NCI-H1930 (cell line): ENCODE data around the gene MSMB.

ENCODE experiments used
- DNase-seq, 2 experiments: peaks; one replicate each; lab custom pipeline; 2025; lab: John Stamatoyannopoulos, UW

Gene MSMB

GRCh38 chr10:46033602-46034011 lies 12.5 kb downstream of the MSMB start:
- no peak for DNase-seq

DNA sequence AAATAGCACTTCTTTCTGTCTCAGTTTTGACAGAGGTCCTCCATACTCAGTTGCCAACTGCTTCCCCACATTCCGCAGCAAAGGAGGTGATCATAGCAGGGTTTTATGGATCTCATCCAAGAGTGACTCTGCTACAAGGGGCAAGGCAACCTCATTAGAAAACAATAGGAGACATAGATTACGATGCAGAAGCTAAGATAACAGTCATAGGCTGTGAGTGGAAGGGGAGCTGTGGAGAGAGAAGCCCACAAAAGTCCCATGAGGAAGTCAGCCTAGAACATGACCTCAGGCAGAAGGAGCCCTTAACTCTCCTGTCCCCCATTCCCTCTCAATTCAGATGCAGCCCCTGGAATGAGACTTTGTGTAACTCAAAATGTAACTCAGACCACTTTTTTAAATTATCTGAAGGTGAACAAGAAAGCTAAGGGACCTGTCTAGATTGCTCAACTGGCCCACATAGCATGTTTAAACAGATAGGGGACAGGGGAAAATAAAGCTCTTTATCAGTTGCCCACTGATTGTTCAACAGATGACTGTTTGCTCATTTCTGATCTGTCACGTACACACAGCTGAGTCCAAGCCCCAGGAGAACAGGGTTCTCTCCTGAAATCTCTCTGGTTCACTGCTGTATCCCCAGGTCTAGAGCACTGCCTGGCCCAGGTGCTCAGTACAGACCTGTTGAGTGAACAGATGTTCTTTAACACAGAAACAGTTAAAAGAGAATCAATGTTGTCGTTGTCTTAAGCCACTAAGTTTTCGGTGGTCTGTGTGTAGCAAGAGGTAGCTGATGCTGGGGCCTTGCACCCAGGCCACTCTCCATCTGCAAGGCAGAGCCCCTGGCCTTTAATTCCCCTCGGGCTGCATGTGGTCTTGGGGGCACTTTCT lies 14.2 kb downstream of the MSMB start:
- no peak for DNase-seq

DNA sequence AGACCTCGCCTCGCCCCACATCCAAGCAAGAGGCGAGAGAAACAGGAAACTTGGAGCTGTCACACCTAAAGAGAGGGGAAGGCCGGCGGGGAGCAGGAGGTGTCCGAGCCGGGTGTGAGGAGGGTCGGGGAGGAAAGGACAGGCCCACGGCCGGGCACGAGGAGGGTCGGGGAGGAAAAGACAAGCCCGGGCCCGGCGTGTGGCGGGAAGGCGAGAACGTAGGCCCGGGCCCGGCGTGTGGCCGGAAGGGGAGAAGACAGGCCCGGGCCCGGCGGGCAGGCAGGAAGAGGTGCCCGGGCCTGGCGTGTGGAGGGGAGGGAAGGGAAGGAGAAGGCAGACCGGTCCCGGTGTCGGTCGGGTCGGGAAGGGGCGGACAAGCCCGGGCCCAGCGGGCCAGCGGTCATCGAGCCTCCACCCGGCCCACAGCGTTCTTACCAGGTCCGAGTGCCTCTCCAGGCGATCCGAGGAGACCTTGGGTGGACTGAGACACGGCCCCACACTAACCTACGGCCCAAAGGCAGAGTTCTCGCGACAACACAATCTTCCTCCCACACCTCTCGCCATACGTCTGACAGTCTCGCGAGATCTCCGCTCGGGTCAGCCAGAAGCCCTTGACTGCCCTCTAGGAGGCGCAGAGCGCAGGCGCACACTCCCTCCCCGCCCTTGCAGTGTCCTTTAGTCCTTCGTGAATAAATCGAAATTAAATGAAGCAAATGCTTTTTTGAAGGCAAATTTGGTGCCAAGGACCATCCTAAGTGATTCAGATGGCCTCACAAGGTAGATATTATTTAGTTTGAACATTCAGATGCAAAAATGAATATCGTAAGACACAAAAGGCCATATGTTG lies 15.8 kb downstream of the MSMB start, which contains the start of gene NCOA4:
NCOA4 (minus strand) TSS at position 533 of the 847 bp plus-strand sequence. CDS start 13,943 bp downstream, outside the sequence.
- peak; percentile 60 to 69 for DNase-seq

- no peak for DNase-seq
Measured at GRCh38 chr10:46029461-46030030, 16.5 kb downstream of the MSMB start.

- peak; percentile 0 to 6 for DNase-seq
Measured at GRCh38 chr10:46028584-46029460, 17.2 kb downstream of the MSMB start.

GRCh38 chr10:46026106-46026505 lies 20.0 kb downstream of the MSMB start:
- DNase-seq, result no peak

DNA sequence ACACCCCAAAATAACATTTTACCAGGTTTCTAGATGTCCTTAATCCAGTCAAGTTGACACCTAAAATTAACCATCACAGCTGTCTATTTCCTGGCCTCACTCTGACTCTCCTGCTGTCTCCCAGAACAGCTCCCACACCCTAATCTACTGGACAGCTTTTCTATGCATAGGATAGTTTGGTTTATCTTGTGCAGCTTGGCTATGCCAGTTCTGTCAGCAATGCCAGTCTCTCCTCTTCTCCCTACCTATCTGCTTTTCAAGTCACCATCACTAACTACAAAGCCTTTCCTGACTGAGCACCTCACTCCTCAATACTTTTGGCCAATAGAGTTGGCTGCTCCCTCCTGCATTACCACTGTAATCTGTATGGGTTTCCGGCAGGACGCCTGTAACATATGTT lies 20.7 kb downstream of the MSMB start:
- DNase-seq, result no peak

DNA sequence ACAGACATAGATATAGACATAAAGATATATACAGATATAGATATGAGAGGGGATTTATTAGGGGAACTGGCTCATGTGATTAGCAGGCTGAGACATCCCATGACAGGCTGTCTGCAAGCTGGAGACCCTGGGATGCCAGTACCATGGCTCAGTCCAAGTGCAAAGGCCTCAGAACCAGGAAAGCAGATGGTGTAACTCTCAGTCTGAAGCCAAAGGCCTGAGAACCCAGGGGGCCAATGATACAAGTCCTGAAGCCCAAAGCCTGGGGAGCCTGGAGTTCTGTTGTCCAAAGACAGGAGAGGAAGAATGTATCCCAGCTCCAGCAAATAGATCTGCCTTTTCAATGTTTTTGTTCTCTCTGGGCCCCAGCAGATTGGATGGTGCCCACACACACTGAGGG lies 21.1 kb downstream of the MSMB start:
- no peak for DNase-seq

DNA sequence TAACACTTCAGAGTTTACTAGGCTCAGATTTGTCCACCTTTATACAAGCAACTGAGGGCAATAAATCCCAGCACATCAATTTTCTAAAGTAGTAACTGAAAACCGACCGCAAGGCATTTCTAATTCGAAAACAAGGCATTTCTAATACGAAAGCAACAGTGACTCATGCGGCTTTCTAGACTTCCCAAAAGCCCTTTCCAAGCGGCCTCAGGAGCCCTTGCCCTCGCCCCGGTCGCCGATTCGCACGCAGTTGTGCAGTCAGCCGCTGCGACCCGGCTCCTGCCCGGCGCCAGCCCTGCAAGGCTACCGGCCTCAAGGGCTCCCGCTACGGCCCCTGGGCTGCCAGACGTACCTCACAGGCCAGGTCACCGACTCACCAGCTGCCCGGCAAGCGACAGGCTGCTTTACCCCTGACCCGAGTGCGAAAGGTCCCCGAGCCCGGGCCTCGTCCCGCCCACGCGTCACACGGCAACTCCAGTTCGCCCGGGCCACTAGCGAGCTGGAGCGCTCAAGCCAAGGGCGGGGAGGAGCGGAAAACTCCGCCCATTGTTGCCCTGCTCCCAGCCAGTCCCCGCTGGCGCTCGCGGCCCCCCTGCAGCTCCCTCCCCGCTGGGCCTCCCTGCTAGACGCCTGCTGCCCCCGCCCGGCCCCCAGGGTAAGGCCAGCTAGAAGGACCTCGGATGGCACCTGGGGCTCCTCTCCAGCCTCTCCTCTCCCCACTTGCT lies 22.9 kb downstream of the MSMB start:
- DNase-seq, result no peak

DNA sequence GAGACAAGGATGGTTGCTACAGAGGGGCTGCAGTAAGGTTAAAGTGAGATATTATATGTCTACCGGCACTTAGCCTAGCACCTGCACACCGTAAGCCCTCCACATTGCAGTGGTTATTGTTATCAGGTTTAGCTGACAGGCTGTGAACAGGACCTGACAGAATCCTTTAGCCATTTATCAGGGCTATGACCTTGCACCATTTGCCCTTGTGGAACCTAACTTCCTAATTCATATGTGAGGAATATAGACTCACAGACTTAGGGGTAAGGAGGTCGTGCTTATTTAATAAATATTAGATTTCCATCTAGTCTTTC lies 25.8 kb downstream of the MSMB start:
- DNase-seq, result no peak

GRCh38 chr10:46019569-46020343 lies 26.3 kb downstream of the MSMB start:
- DNase-seq, result no peak

DNA sequence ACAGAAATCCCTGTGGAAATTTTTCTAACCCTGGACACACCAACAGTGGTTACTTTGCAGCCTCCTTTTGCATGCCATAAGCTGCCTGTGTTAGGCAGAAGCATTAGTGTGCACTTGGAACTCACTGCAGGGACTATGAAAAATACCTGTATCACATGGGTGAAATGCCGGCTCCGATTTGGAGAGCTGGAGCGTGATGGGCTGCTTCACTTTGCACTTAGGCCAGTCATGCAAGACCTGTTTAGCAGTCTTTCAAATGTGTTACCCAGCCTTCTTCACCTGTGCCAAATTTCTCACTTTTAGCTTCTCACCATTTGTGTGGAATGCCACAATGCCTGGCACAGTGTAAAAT lies 26.9 kb downstream of the MSMB start:
- no peak for DNase-seq

- DNase-seq, result no peak
Measured at GRCh38 chr10:46018453-46019176, 27.5 kb downstream of the MSMB start.

- DNase-seq, result no peak
Measured at GRCh38 chr10:46017733-46018132, 28.3 kb downstream of the MSMB start.

- no peak for DNase-seq
Measured at GRCh38 chr10:46016811-46017210, 29.3 kb downstream of the MSMB start.

DNA sequence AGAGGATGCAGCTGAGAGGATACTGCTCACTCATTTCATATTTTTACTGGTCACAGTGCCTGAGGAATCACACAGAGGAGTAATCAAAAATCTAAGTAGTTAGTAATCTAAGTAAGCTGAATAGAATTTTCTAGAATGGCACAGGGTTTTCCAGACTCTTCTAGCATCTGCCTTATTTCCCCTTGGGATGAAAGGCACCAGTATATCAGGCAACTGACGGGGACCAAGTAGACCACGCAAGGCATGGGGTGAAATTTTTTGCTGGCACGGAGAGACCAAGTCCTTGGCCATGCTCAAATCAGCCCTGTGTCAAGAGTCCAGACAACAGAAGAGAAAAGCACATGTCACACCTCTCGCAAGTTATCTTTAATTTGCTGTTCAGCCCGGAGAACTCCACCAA lies 29.9 kb downstream of the MSMB start:
- DNase-seq, result no peak

- no peak for DNase-seq
Measured at GRCh38 chr10:46014683-46015405, 31.2 kb downstream of the MSMB start.

DNA sequence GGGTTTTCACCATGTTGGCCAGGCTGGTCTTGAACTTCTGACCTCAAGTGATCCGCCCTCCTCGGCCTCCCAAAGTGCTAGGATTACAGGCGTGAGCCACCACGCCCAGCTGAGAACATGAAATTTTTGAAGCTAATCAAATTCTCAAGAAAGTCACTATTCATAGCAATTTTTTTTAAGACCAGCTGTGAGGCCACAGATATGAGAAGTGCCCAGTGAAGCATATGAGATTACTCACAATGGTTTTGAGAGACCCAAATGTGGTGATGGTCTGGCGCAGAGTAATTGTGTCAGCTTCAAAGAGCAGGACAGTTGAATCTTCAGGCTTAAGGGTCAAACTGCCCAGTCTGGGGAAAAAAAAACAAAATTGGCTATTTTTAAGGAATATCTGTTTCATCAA lies 31.9 kb downstream of the MSMB start:
- no peak for DNase-seq

GRCh38 chr10:46012746-46013145 lies 33.3 kb downstream of the MSMB start:
- no peak for DNase-seq
